ENCODE measurements around the gene HP. TPM values are rescaled to one million over a fixed set of nuclear protein-coding genes. Genes with fewer than 3 reads are reported as not detected.

HP gene
- total and polyA plus RNA-seq, 2 of the 13 experiments (the other 11 are each of a cell fraction or from before 2014, with no cell fraction given) = 387 to 524 TPM

DNA sequence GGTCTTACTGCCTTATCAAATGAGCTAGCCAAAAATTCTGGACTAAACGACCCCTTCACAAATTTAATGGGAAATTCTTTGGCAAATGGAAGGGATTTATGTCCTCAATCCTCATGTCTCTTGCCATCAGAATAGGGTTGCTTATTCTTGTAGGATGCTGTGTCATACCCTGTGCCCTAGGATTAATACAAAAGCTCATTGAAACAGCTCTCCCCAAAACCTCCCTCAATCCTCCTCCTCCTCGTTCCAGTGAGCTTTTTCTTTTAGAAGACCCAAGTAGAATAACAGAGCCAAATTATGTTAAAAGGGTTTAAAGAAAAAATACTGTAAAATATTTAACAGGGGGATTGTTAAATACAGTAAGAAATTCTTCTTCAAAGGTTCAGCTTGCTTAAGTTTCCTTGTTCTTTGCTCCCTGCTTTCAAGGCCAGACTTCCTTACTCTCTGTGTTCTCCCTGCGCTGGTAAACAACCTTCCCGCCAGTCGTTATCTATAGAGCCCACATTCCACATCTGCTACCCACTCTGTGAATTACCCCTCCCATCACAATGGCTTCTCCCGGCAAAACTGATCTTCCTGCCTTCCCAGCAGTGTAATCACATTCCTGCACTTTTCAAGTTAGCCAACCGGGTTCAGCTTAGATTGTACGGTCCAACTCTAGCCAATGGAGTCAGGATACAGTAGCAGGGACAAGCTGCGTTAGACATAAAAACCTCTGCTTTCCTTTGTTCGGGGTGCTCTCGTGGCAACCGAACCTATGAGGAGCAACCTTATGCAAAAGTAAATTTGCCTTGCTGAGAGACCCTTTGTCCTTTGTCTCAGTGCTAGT lies 18.4 kb downstream of the HP start (continued):
- TF ChIP-seq, protein P1, sequence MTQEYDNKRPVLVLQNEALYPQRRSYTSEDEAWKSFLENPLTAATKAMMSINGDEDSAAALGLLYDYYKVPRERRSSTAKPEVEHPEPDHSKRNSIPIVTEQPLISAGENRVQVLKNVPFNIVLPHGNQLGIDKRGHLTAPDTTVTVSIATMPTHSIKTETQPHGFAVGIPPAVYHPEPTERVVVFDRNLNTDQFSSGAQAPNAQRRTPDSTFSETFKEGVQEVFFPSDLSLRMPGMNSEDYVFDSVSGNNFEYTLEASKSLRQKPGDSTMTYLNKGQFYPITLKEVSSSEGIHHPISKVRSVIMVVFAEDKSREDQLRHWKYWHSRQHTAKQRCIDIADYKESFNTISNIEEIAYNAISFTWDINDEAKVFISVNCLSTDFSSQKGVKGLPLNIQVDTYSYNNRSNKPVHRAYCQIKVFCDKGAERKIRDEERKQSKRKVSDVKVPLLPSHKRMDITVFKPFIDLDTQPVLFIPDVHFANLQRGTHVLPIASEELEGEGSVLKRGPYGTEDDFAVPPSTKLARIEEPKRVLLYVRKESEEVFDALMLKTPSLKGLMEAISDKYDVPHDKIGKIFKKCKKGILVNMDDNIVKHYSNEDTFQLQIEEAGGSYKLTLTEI (CRISPR knock-in tag; conservative IDR thresholded peaks at IDR 0.05) = no peak
- TF ChIP-seq SP4 (CRISPR knock-in tag; IDR thresholded peaks at IDR 0.05) (peak; percentile 53; the same call in 1 of the 2 replicates), KDM1A (CRISPR knock-in tag; IDR thresholded peaks at IDR 0.05) (peak; percentile 77; the same call in 1 of the 2 replicates), ZNF775 (CRISPR knock-in tag; IDR thresholded peaks at IDR 0.05; ENCODE audit: borderline replicate concordance) (no peak), MAFG (CRISPR knock-in tag; IDR thresholded peaks at IDR 0.05) (no peak), POLR2AphosphoS2 (IDR thresholded peaks at IDR 0.05; ENCODE audit: low read depth, low read length) (no peak), ZNF614 (CRISPR knock-in tag; IDR thresholded peaks at IDR 0.05; ENCODE audit: borderline replicate concordance) (peak; percentile 82), ZFP36L1 (CRISPR knock-in tag; IDR thresholded peaks at IDR 0.05) (no peak), GPN1 (CRISPR knock-in tag; IDR thresholded peaks at IDR 0.05; ENCODE audit: borderline replicate concordance) (no peak), ADNP (CRISPR knock-in tag; IDR thresholded peaks at IDR 0.05) (no peak), REPIN1 (CRISPR knock-in tag; IDR thresholded peaks at IDR 0.05; ENCODE audit: borderline replicate concordance, low read depth) (peak; percentile 54; the same call in 1 of the 2 replicates), ZNF234 (CRISPR knock-in tag; conservative IDR thresholded peaks at IDR 0.05) (0 out of 2 replicates have a peak, but pooled peaks have one; percentile 40), SIN3B (IDR thresholded peaks at IDR 0.05; ENCODE audit: low read length) (no peak), NFE2 (CRISPR knock-in tag; IDR thresholded peaks at IDR 0.05) (no peak)
- TF ChIP-seq, protein P2, sequence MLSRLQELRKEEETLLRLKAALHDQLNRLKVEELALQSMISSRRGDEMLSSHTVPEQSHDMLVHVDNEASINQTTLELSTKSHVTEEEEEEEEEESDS (CRISPR knock-in tag; IDR thresholded peaks at IDR 0.05; ENCODE audit: borderline replicate concordance) = no peak
- TF ChIP-seq, protein P3, sequence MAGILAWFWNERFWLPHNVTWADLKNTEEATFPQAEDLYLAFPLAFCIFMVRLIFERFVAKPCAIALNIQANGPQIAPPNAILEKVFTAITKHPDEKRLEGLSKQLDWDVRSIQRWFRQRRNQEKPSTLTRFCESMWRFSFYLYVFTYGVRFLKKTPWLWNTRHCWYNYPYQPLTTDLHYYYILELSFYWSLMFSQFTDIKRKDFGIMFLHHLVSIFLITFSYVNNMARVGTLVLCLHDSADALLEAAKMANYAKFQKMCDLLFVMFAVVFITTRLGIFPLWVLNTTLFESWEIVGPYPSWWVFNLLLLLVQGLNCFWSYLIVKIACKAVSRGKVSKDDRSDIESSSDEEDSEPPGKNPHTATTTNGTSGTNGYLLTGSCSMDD (CRISPR knock-in tag; IDR thresholded peaks at IDR 0.05) = no peak
- TF ChIP-seq, protein P4, sequence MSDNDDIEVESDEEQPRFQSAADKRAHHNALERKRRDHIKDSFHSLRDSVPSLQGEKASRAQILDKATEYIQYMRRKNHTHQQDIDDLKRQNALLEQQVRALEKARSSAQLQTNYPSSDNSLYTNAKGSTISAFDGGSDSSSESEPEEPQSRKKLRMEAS (IDR thresholded peaks at IDR 0.05) = peak; percentile 67

All from HepG2 (cell line).